Measurements from ENCODE around the gene OR10A4.

DNA sequence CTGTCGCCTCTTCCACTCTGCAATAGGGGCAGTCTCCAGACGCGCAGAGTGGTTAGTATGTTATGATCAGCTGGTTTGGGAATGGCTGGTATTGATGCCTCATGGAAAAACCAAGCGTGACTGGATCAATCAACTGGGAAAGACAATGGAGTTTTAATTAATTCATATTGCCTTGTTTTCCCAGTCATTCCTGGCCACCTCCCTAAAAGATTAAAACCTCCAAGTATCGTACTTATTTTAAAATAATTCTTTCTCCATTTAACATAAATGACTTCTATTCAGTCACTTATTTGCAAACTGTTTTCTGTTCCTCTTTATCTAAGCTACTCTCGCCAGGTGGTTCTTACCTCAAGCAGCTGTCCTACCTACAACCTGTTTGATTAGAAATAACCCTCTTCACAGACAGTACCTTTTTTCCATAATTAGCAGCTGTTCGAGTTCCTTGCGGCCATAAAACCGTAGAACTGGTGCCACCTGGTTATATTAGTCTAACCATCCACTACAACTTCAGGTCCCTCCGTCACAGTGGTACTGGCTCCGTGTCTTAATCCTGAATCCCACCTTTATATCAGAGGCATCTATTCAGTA, 50.7 kb downstream of the OR10A4 start:
- TF ChIP-seq, protein P1, sequence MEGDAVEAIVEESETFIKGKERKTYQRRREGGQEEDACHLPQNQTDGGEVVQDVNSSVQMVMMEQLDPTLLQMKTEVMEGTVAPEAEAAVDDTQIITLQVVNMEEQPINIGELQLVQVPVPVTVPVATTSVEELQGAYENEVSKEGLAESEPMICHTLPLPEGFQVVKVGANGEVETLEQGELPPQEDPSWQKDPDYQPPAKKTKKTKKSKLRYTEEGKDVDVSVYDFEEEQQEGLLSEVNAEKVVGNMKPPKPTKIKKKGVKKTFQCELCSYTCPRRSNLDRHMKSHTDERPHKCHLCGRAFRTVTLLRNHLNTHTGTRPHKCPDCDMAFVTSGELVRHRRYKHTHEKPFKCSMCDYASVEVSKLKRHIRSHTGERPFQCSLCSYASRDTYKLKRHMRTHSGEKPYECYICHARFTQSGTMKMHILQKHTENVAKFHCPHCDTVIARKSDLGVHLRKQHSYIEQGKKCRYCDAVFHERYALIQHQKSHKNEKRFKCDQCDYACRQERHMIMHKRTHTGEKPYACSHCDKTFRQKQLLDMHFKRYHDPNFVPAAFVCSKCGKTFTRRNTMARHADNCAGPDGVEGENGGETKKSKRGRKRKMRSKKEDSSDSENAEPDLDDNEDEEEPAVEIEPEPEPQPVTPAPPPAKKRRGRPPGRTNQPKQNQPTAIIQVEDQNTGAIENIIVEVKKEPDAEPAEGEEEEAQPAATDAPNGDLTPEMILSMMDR (IDR thresholded peaks at IDR 0.05): no peak
- no peak for TF ChIP-seq ZFX (IDR thresholded peaks at IDR 0.05; ENCODE audit: borderline replicate concordance)
